HL-60 (cell line): Measurements from ENCODE around the gene URGCP.
"Not testable (repeated sequence)": the region's sequence is repeated elsewhere in the genome, so short reads cannot be mapped to it uniquely, and the experiment has no call there.

Experiments
- GABPA ChIP-seq: IDR thresholded peaks from 2 replicates; pipeline ENCODE4 v1.6.1; 2012; ENCODE audit warnings: low read depth
- POLR2AphosphoS5 ChIP-seq: IDR thresholded peaks from 2 replicates; pipeline ENCODE4 v1.6.1; 2012; ENCODE audit warnings: low read depth
- TF ChIP-seq, protein P1 (sequence below): IDR thresholded peaks from one replicate; pipeline ENCODE4 v1.5.1; 2011; ENCODE audit warnings: low read length, control low read depth, inconsistent platforms; ENCODE audit not compliant: insufficient read depth
- TF ChIP-seq, protein P2 (sequence below): IDR thresholded peaks from 2 replicates; pipeline ENCODE4 v1.6.1; 2012; ENCODE audit warnings: low read depth; ENCODE audit not compliant: insufficient replicate concordance

DNA sequence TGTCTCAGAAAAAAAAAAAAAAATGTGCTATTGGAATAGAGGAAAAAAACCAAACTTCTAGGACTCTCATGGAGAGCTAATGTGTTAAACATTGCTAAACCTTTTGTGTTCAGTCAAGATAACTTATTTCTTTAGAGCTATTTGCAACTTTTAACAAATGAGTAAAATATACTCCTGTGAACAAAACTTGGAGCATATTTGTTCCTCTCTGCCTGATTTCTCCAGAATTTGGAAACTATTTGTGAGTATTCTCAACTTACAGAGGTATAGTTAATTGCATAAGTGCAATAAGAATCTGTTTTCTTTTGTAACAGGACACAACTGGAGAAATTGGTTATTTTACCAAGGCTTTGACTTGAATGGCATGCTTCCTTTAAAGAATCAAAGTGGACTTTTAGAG lies 75.5 kb downstream of the URGCP start:
- TF ChIP-seq, protein P1, sequence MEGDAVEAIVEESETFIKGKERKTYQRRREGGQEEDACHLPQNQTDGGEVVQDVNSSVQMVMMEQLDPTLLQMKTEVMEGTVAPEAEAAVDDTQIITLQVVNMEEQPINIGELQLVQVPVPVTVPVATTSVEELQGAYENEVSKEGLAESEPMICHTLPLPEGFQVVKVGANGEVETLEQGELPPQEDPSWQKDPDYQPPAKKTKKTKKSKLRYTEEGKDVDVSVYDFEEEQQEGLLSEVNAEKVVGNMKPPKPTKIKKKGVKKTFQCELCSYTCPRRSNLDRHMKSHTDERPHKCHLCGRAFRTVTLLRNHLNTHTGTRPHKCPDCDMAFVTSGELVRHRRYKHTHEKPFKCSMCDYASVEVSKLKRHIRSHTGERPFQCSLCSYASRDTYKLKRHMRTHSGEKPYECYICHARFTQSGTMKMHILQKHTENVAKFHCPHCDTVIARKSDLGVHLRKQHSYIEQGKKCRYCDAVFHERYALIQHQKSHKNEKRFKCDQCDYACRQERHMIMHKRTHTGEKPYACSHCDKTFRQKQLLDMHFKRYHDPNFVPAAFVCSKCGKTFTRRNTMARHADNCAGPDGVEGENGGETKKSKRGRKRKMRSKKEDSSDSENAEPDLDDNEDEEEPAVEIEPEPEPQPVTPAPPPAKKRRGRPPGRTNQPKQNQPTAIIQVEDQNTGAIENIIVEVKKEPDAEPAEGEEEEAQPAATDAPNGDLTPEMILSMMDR = not testable (repeated sequence)
- not testable (repeated sequence) for TF ChIP-seq POLR2AphosphoS5, GABPA
- TF ChIP-seq, protein P2, sequence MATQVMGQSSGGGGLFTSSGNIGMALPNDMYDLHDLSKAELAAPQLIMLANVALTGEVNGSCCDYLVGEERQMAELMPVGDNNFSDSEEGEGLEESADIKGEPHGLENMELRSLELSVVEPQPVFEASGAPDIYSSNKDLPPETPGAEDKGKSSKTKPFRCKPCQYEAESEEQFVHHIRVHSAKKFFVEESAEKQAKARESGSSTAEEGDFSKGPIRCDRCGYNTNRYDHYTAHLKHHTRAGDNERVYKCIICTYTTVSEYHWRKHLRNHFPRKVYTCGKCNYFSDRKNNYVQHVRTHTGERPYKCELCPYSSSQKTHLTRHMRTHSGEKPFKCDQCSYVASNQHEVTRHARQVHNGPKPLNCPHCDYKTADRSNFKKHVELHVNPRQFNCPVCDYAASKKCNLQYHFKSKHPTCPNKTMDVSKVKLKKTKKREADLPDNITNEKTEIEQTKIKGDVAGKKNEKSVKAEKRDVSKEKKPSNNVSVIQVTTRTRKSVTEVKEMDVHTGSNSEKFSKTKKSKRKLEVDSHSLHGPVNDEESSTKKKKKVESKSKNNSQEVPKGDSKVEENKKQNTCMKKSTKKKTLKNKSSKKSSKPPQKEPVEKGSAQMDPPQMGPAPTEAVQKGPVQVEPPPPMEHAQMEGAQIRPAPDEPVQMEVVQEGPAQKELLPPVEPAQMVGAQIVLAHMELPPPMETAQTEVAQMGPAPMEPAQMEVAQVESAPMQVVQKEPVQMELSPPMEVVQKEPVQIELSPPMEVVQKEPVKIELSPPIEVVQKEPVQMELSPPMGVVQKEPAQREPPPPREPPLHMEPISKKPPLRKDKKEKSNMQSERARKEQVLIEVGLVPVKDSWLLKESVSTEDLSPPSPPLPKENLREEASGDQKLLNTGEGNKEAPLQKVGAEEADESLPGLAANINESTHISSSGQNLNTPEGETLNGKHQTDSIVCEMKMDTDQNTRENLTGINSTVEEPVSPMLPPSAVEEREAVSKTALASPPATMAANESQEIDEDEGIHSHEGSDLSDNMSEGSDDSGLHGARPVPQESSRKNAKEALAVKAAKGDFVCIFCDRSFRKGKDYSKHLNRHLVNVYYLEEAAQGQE = not testable (repeated sequence)
